GM23338 (cell line): ENCODE data around the gene SPG7. TPM values are rescaled to one million over a fixed set of nuclear protein-coding genes. Genes with fewer than 3 reads are reported as not detected.

Experiments used
- ATAC-seq: fragments of 200-7000 bp; cut with Tn5 transposase; 3 replicates; pipeline ENCODE4 v1.9.1; 2020
- DNase-seq: peaks from one replicate; pipeline ENCODE4 v3.0.0-alpha.2; 2015; ENCODE audit warnings: low spot score
- H2AFZ ChIP-seq: fragments of 200-600 bp; sonication (generic); 2 replicates; pipeline ENCODE4 v1.8.0; 2016; ENCODE audit warnings: antibody characterized with exemption, mild to moderate bottlenecking, moderate library complexity
- H3F3A ChIP-seq: fragments of 200-600 bp; sonication (generic); replicated peaks from 2 replicates; pipeline ENCODE4 v1.8.0; 2017; ENCODE audit warnings: antibody characterized with exemption, mixed run types, low read depth
- H3K27ac ChIP-seq: fragments of 200-600 bp; sonication (generic); 2 replicates; pipeline ENCODE4 v1.6.1; 2016; ENCODE audit warnings: low read depth
- H3K27me3 ChIP-seq: fragments of 200-600 bp; sonication (generic); 2 replicates; pipeline ENCODE4 v1.8.0; 2016; ENCODE audit warnings: mild to moderate bottlenecking, mixed run types, moderate library complexity; ENCODE audit not compliant: insufficient read depth
- H3K36me3 ChIP-seq: fragments of 200-600 bp; sonication (generic); 2 replicates; pipeline ENCODE4 v1.8.0; 2016; ENCODE audit warnings: mild to moderate bottlenecking; ENCODE audit not compliant: insufficient read depth
- H3K4me1 ChIP-seq: fragments of 200-600 bp; sonication (generic); 2 replicates; pipeline ENCODE4 v1.8.0; 2016; ENCODE audit warnings: mild to moderate bottlenecking, moderate library complexity; ENCODE audit not compliant: insufficient read depth
- H3K4me2 ChIP-seq: fragments of 200-600 bp; sonication (generic); 2 replicates; pipeline ENCODE4 v1.7.1; 2017; ENCODE audit warnings: mixed run types
- H3K4me3 ChIP-seq: fragments of 200-600 bp; sonication (generic); 2 replicates; pipeline ENCODE4 v1.6.1; 2016; ENCODE audit warnings: mixed run types
- H3K79me2 ChIP-seq: fragments of 200-600 bp; sonication (generic); replicated peaks from 2 replicates; pipeline ENCODE4 v1.8.0; 2017; ENCODE audit warnings: mild to moderate bottlenecking; ENCODE audit not compliant: insufficient read depth
- H3K9me2 ChIP-seq: fragments of 200-600 bp; sonication (generic); 2 replicates; pipeline ENCODE4 v1.8.0; 2017; ENCODE audit not compliant: insufficient read depth
- H4K20me1 ChIP-seq: fragments of 200-600 bp; sonication (generic); replicated peaks from 2 replicates; pipeline ENCODE4 v1.8.0; 2017; ENCODE audit warnings: mild to moderate bottlenecking; ENCODE audit not compliant: insufficient read depth
- H3K27ac Mint-ChIP-seq: 2 replicates; pipeline ENCODE4 v1.8.0; 2020; ENCODE audit warnings: inconsistent platforms, mild to moderate bottlenecking, moderate library complexity, mixed read lengths
- H3K27me3 Mint-ChIP-seq: 3 replicates; pipeline ENCODE4 v1.8.0; 2022; ENCODE audit warnings: low read depth, mild to moderate bottlenecking, moderate library complexity, mixed read lengths, inconsistent platforms; ENCODE audit not compliant: insufficient read depth, poor library complexity
- H3K36me3 Mint-ChIP-seq: 3 replicates; pipeline ENCODE4 v1.8.0; 2021; ENCODE audit warnings: low read depth, mild to moderate bottlenecking, inconsistent platforms, moderate library complexity, mixed read lengths
- H3K4me1 Mint-ChIP-seq: 3 replicates; pipeline ENCODE4 v1.8.0; 2020; ENCODE audit warnings: mild to moderate bottlenecking, inconsistent platforms, mixed read lengths
- H3K4me3 Mint-ChIP-seq: 3 replicates; pipeline ENCODE4 v1.8.0; 2021; ENCODE audit warnings: moderate library complexity, mild to moderate bottlenecking, inconsistent platforms, mixed read lengths
- H3K9me3 Mint-ChIP-seq: 3 replicates; pipeline ENCODE4 v1.8.0; 2020; ENCODE audit warnings: moderate library complexity, mild to moderate bottlenecking, inconsistent platforms, mixed read lengths
- CREB1 ChIP-seq: fragments of 250-450 bp; sonication (Bioruptor Pico); IDR thresholded peaks from 2 replicates; pipeline ENCODE4 v1.5.0; 2020; ENCODE audit warnings: low read depth, mild to moderate bottlenecking, moderate library complexity
- CTCF ChIP-seq, 2 experiments: fragments of 200-600 bp in 1 of 2; sonication (generic) in 1 of 2; conservative IDR thresholded peaks; 2 replicates each; pipeline versions ENCODE4 v1.5.1 to v1.6.1; 2016 to 2017; ENCODE audit warnings: antibody characterized with exemption in 2 of 2, low read depth in 2 of 2, mild to moderate bottlenecking in 2 of 2, moderate library complexity in 1 of 2
- ETS1 ChIP-seq: IDR thresholded peaks from 2 replicates; pipeline ENCODE4 v1.6.1; 2016; ENCODE audit warnings: antibody characterized with exemption
- EZH2phosphoT487 ChIP-seq: fragments of 200-600 bp; sonication (generic); IDR thresholded peaks from one replicate; pipeline ENCODE4 v1.8.1; 2018; ENCODE audit warnings: antibody characterized with exemption; ENCODE audit not compliant: unreplicated experiment
- NANOG ChIP-seq: IDR thresholded peaks from 2 replicates; pipeline ENCODE4 v1.6.1; 2016; ENCODE audit warnings: antibody characterized with exemption, borderline replicate concordance
- POLR2AphosphoS5 ChIP-seq: IDR thresholded peaks from 2 replicates; pipeline ENCODE4 v1.6.1; 2016; ENCODE audit warnings: antibody characterized with exemption, low read depth
- REST ChIP-seq: IDR thresholded peaks from one replicate; pipeline ENCODE4 v1.6.1; 2018; ENCODE audit warnings: antibody characterized with exemption; ENCODE audit not compliant: unreplicated experiment
- STAT1 ChIP-seq: IDR thresholded peaks from one replicate; pipeline ENCODE4 v1.6.1; 2016; ENCODE audit warnings: antibody characterized with exemption; ENCODE audit not compliant: unreplicated experiment
- ZNF114 ChIP-seq: fragments of 250-450 bp; sonication (Bioruptor Pico); IDR thresholded peaks from 2 replicates; pipeline ENCODE4 v1.5.0; 2020; ENCODE audit warnings: mild to moderate bottlenecking, moderate library complexity
- ZNF331 ChIP-seq: fragments of 250-450 bp; sonication (Bioruptor Pico); IDR thresholded peaks from 2 replicates; pipeline ENCODE4 v1.5.0; 2020; ENCODE audit warnings: low read depth, mild to moderate bottlenecking, moderate library complexity
- ZNF462 ChIP-seq: fragments of 250-450 bp; sonication (Bioruptor Pico); IDR thresholded peaks from 2 replicates; pipeline ENCODE4 v1.5.0; 2020; ENCODE audit warnings: mild to moderate bottlenecking, moderate library complexity
- polyA plus RNA-seq: library from polyadenylated mRNA; unstranded; fragments of >200 nt; fragmentation: Nextera tagmentation; extraction: Ambion mirVana; gene quantifications from 2 replicates; pipeline ENCODE4 v1.2.1, GENCODE V29; 2016
- total RNA-seq: library from RNA; depleted of rRNA; stranded (reverse); fragments of >200 nt; shearing (Covaris generic); gene quantifications from 2 replicates; pipeline ENCODE4 v1.2.3, GENCODE V29; 2014

The SPG7 gene
- total and polyA plus RNA-seq, 2 experiments from 2014 or later: 77.1 to 267 TPM

- TF ChIP-seq EZH2phosphoT487 (no peak), POLR2AphosphoS5 (no peak), NANOG (no peak), ZNF331 (CRISPR knock-in tag) (no peak), CREB1 (CRISPR knock-in tag) (no peak), ETS1 (no peak), REST (no peak), ZNF462 (CRISPR knock-in tag) (no peak), CTCF (conservative IDR thresholded peaks at IDR 0.05; ENCODE audit: low read depth in 2 of 2) (no peak), ZNF114 (CRISPR knock-in tag) (no peak), STAT1 (no peak)
- Histone ChIP-seq H3K9me2 (no peaks in the 10 kb centered on the region), H4K20me1 (peaks cover 8% of the 10 kb centered on the region; the same call in 1 of the 2 replicates), H3K4me2 (no peak overlapping the region), H3K27me3 (no peaks in the 10 kb centered on the region), H3K79me2 (no peaks in the 10 kb centered on the region), H3K36me3 (no peaks in the 10 kb centered on the region; the same call in 1 of the 2 replicates), H3K4me1 (no peaks in the 10 kb centered on the region), H3K4me3 (no peak overlapping the region), H2AFZ (no peak overlapping the region), H3F3A (0 out of 2 replicates have a peak, but pooled peaks cover 7% of the 10 kb centered on the region), H3K27ac (no peak overlapping the region)
- Mint-ChIP-seq H3K27me3 (peaks cover 4% of the 10 kb centered on the region), H3K4me1 (no peaks in the 10 kb centered on the region), H3K36me3 (peaks cover 33% of the 10 kb centered on the region), H3K27ac (no peak overlapping the region), H3K9me3 (no peaks in the 10 kb centered on the region), H3K4me3 (no peak overlapping the region)
- DNase-seq: no peak
- ATAC-seq: no peak; the same call in 2 of the 3 replicates
Measured at GRCh38 chr16:89541792-89542191, 33.6 kb downstream of the SPG7 start.
